Measurements from ENCODE around the gene PARD3B.

The PARD3B gene

DNA sequence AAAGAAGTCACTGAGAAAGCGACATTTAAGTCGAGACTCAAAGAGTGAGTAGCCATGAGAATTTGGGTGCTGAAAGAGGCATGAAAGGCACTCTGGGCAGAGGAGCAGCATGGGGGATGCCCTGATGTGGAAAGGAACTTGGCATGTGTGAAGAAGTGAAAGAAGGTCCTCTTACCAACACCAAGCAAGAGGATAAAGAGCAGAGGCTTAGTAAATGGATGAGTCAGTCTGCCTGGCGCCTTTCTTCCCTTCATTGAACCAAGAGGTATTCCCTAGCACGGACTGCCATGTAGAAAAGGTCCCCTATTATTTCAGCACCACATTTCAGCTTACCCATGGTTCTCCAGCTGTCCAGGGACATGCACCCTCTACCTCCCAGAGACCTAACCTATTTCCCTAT is 915.9 kb downstream of the PARD3B start:
- H3K4me3 ChIP-seq (replicated peaks; ENCODE audit: insufficient read depth, low read length): no peak overlapping the region
- H3K27ac ChIP-seq (replicated peaks): no peak overlapping the region
- peaks cover 3% of the 10 kb centered on the region for H3K27me3 ChIP-seq (ENCODE audit: insufficient read depth, poor library complexity, severe bottlenecking)
- TF ChIP-seq, protein P1, sequence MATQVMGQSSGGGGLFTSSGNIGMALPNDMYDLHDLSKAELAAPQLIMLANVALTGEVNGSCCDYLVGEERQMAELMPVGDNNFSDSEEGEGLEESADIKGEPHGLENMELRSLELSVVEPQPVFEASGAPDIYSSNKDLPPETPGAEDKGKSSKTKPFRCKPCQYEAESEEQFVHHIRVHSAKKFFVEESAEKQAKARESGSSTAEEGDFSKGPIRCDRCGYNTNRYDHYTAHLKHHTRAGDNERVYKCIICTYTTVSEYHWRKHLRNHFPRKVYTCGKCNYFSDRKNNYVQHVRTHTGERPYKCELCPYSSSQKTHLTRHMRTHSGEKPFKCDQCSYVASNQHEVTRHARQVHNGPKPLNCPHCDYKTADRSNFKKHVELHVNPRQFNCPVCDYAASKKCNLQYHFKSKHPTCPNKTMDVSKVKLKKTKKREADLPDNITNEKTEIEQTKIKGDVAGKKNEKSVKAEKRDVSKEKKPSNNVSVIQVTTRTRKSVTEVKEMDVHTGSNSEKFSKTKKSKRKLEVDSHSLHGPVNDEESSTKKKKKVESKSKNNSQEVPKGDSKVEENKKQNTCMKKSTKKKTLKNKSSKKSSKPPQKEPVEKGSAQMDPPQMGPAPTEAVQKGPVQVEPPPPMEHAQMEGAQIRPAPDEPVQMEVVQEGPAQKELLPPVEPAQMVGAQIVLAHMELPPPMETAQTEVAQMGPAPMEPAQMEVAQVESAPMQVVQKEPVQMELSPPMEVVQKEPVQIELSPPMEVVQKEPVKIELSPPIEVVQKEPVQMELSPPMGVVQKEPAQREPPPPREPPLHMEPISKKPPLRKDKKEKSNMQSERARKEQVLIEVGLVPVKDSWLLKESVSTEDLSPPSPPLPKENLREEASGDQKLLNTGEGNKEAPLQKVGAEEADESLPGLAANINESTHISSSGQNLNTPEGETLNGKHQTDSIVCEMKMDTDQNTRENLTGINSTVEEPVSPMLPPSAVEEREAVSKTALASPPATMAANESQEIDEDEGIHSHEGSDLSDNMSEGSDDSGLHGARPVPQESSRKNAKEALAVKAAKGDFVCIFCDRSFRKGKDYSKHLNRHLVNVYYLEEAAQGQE (IDR thresholded peaks at IDR 0.05; ENCODE audit: insufficient replicate concordance, low read depth): no peak
- no peak for TF ChIP-seq POLR2AphosphoS5 (IDR thresholded peaks at IDR 0.05; ENCODE audit: low read depth)
- TF ChIP-seq SPI1 (IDR thresholded peaks at IDR 0.05; ENCODE audit: borderline replicate concordance, low read depth): no peak
- TF ChIP-seq, protein P2, sequence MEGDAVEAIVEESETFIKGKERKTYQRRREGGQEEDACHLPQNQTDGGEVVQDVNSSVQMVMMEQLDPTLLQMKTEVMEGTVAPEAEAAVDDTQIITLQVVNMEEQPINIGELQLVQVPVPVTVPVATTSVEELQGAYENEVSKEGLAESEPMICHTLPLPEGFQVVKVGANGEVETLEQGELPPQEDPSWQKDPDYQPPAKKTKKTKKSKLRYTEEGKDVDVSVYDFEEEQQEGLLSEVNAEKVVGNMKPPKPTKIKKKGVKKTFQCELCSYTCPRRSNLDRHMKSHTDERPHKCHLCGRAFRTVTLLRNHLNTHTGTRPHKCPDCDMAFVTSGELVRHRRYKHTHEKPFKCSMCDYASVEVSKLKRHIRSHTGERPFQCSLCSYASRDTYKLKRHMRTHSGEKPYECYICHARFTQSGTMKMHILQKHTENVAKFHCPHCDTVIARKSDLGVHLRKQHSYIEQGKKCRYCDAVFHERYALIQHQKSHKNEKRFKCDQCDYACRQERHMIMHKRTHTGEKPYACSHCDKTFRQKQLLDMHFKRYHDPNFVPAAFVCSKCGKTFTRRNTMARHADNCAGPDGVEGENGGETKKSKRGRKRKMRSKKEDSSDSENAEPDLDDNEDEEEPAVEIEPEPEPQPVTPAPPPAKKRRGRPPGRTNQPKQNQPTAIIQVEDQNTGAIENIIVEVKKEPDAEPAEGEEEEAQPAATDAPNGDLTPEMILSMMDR (IDR thresholded peaks at IDR 0.05; ENCODE audit: insufficient read depth, low read length): no peak
- TF ChIP-seq GABPA (IDR thresholded peaks at IDR 0.05; ENCODE audit: low read depth): no peak
- DNase-seq (ENCODE audit: low read depth in 1 of 2, low spot score in 1 of 2): no peak

DNA sequence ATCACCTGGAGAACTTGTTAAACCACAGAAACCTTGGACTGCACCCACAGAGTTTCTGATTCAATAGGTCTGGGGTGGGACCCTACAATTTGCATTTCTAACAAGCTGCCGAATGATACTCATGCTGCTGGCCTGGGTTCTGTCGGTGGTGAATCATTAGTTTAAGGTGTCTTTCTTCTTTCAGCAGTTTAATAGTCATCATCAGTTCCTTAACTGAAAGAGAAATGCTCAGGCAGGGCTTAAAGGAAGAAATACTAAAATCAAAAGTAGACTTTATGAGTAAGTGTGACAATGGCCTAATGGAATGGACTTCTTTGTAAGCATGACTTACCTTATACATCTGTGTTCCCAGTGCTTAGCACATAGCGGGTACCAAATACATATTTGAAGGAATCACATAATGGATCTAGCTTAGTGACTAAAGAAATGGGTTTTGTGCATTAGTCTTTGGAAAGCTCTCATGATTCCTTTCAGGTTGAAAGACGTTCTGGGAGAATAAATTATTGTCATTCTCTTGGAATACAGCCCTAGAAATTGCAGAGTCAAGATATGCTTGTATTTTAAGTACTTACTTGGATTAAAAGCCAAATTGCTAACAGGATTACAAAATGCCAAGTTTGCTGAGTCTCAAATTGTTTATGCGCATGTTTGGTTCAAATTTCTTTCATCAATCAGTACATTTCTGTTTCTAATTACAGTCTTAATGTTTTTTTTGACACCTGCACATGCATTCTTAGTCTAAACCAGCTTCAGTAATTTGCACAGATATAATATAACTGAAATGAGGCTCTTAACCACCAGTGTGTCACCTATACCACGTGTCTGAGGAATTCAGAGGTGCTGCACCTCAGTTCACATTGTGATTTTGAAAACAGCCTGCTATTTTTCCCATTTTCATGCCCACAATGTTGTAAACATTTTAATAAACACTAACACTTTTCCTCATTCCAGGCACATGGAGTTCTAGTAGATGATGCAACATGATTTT is 916.7 kb downstream of the PARD3B start:
- Histone ChIP-seq H3K27me3 (ENCODE audit: insufficient read depth, poor library complexity, severe bottlenecking) (peaks cover 3% of the 10 kb centered on the region), H3K4me3 (replicated peaks; ENCODE audit: insufficient read depth, low read length) (no peak overlapping the region), H3K27ac (replicated peaks) (no peak overlapping the region)
- TF ChIP-seq, protein P2 (IDR thresholded peaks at IDR 0.05; ENCODE audit: insufficient read depth, low read length): no peak
- TF ChIP-seq GABPA (IDR thresholded peaks at IDR 0.05; ENCODE audit: low read depth) (no peak), POLR2AphosphoS5 (IDR thresholded peaks at IDR 0.05; ENCODE audit: low read depth) (no peak), SPI1 (IDR thresholded peaks at IDR 0.05; ENCODE audit: borderline replicate concordance, low read depth) (no peak)
- TF ChIP-seq, protein P1 (IDR thresholded peaks at IDR 0.05; ENCODE audit: insufficient replicate concordance, low read depth): no peak
- no peak for DNase-seq (ENCODE audit: low read depth in 1 of 2, low spot score in 1 of 2)

DNA sequence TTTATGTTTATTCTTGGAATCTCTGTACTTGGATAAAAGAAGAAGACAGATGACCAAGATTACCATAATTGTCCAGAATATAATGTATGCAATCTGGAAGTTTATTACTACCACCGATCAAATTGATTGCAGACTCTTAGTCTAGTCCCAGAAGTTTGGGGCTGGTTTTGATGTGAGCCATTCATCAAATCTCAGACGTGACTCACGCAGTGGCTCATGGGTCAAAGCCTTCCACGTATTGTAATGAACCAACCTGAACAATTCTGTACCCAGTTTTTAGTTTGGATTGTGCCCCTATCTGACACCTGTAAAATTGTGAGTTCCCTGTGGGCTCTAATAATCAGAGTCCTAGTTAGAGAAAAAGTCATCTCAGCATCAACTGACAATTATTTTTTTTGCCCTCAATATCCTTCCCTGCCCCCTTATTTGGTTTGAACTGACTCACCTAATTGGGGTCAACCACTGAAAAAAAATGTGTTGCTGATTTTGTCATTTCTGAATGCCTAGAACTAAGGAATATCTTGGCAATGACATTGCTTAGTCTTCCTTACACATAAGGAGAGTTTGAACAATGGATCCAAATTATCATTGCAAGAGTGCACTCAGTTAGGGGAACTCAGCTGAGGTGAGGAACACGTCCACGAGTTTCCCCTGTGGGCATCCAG is 917.5 kb downstream of the PARD3B start:
- Histone ChIP-seq H3K27me3 (ENCODE audit: insufficient read depth, poor library complexity, severe bottlenecking) (peaks cover 3% of the 10 kb centered on the region), H3K27ac (replicated peaks) (no peak overlapping the region), H3K4me3 (replicated peaks; ENCODE audit: insufficient read depth, low read length) (no peak overlapping the region)
- DNase-seq (ENCODE audit: low read depth in 1 of 2, low spot score in 1 of 2): no peak
- TF ChIP-seq POLR2AphosphoS5 (IDR thresholded peaks at IDR 0.05; ENCODE audit: low read depth) (no peak), SPI1 (IDR thresholded peaks at IDR 0.05; ENCODE audit: borderline replicate concordance, low read depth) (no peak), GABPA (IDR thresholded peaks at IDR 0.05; ENCODE audit: low read depth) (no peak)
- TF ChIP-seq, protein P1 (IDR thresholded peaks at IDR 0.05; ENCODE audit: insufficient replicate concordance, low read depth): no peak
- TF ChIP-seq, protein P2 (IDR thresholded peaks at IDR 0.05; ENCODE audit: insufficient read depth, low read length): no peak
